Endometrium (tissue), 2 donors: Measurements from ENCODE around the gene NARS2.
A peak's percentile ranks its signal among the peaks of the same experiment; 100 is the strongest.
"Not testable (repeated sequence)": the region's sequence is repeated elsewhere in the genome, so short reads cannot be mapped to it uniquely, and the experiment has no call there.

Experiments
- FAIRE-seq: peaks from 2 replicates; lab custom pipeline; 2012; peaks lifted over from hg19 to GRCh38; lab: Jason Lieb, UNC
- donor health status: control.
- donor health status: control.

NARS2 gene, protein sequence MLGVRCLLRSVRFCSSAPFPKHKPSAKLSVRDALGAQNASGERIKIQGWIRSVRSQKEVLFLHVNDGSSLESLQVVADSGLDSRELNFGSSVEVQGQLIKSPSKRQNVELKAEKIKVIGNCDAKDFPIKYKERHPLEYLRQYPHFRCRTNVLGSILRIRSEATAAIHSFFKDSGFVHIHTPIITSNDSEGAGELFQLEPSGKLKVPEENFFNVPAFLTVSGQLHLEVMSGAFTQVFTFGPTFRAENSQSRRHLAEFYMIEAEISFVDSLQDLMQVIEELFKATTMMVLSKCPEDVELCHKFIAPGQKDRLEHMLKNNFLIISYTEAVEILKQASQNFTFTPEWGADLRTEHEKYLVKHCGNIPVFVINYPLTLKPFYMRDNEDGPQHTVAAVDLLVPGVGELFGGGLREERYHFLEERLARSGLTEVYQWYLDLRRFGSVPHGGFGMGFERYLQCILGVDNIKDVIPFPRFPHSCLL

DNA sequence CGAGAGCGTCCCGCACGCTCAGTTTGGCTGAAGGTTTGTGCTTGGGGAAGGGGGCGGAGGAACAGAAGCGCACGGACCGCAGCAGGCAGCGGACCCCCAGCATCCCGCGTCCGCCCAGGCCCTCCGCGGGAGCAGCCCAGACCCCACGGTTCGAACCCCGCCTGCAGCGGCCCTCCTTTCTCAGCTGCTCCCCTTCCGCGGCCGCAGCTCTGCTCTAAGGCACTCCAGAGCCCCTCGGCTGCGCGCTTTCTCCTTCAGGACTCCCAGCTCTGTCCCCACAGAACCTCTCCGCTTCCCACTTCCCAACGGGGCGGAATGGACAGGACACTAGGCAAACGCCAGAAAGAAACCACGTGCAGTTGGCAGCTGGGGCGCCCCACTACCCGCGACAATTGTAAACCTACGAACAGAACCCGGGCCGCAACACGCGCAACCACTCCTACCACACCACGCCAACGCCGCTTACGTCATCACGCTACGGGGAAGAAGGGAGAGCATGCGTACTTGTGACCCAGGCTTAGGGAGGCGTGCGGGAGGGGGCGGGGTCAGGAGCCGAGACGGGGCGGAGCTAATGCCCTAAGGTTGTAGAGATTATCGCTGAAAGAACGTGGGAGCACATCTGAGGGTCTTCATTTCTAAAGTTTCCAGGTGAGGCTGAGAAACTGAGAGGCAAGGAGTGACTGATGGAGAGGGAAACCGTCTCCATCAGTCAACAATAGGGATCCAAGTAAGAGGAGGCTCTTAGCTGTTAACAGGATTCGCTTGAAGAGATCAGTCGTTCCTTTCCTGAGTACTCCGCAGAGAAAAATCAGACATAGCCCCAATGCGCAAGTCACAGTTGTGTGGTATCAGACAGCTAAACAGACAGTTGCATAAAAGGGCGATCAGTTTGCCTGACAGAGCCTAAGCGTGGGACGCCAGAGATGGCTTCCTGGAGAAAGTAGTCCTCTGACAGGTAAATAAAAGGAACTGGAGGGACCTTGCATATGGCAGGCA is at the start of gene NARS2:
Gene NARS2, minus strand, starts transcription at position 479 of the 996 bp plus-strand sequence. Its CDS starts 376 bp downstream, at position 103.
- peak; percentile 50 for FAIRE-seq

DNA sequence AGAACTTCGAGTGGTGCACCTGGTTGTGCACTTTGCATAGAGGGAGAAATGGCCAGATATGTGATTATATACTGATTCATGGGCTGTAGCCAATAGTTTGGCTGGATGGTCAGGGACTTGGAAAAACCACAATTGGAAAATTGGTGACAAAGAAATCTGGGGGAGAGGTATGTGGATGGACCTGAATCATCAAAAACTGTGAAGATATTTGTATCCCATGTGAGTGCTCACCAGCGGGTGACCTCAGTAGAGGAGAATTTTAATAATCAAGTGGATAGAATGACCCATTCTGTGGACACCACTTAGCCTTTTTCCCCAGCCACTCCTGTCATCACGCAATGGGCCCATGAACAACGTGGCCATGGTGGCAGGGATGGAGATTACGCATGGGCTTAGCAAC is 48.0 kb upstream of the NARS2 start:
- FAIRE-seq = no peak

DNA sequence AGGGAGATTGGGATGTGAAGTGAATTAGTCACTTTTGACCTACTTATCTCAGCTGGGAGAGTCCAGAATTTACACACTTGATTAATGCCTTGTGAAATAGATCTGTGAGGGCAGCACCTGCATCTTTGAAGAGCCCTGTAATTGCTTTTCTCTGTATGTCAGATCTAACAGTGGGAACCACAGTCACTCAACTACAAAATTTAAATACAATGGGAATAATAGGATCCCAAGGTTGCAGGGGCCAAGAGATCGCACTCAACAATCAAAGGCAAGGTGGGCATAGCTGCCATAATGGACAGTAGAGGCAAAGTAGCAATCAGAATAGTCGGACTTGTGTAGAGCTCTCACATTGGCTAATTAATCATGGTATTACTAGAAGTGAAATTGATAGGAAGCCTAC is 45.5 kb upstream of the NARS2 start:
- FAIRE-seq = no peak

DNA sequence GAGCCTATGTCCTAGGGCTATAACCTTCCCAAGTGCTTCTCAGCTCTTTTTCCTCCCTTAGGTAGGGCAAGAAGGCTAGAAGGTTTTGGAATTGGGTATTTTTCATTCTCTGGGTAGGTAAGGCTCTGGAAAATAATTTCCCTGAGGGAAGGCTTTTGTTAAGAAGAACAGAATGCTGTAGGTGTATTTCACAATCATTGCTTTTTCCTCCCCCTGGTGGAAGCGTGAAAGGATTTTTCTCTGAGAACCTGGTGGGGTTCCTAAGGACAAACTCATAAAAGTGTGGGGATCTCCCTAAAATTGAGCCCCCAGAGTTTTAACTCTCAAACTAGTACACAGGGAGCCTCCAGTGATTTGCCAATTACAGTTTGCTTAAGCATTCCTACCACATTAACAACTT is 41.1 kb upstream of the NARS2 start:
- no peak for FAIRE-seq

DNA sequence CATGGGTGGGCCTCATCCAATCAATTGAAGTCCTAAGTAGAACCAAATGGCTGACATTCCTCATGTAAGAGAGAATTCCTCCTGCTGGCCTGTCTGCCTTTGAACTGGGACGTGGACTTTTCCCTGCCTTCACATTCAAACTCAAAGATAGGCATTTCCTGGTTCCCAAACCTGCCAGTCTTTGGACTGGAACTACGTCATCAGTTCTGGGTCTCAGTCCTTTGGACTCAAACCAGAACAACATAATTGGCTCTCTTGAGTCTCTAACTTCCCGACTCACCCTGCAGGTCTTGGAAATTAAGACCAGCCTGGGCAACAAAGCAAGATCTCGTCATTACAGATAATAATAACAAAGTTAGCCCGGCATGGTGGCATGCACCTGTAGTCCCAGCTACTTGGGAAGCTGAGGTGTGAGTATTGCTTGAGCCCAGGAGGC is 38.7 kb upstream of the NARS2 start:
- FAIRE-seq = no peak

DNA sequence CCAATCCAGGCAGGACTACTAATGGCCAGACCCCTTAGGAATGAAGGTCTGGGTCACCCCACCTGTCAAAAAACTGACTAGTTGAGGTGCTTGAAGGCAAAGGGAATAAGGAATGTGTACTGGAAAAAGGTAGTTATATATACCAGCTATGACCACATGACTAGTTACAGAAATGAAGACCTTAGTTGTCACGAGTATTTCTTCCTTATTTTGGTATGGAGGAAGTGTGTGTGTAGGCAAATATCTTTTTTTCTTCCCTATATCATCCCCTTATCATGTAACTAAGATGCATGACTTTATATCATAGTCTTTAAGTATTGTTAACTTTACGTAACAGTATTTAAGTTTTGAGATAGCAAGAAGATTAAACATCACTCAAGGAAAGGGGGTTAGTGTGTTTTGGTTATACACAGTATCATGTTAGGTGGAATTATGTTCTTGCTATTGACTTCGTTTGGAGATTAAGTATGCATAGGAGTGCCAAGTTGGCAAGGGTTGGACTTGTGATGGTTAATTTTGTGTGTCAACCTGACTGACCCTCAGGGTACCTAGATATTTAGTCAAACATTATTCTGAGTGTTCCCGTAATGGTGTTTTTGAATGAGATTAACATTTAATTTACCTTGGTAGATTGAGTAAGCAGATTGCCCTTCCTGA is 38.2 kb upstream of the NARS2 start:
- no peak for FAIRE-seq

DNA sequence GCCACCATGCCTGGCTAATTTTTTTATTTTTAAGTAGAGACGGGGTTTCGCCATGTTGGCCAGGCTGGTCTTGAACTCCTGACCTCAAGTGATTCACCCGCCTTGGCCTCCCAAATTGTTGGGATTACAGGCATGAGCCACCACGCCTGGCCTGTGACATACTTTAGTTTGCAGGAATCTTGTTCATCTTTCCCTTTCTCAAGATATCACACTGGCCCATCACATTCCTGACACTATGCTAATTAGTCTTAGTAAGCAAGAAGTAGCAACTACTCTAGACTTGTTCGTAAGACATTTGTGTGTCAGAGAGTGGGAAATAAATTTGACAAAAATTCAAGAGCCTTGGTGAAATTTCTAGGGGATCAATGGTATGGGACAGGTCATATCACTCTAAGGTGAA is 34.7 kb upstream of the NARS2 start:
- FAIRE-seq = not testable (repeated sequence)

DNA sequence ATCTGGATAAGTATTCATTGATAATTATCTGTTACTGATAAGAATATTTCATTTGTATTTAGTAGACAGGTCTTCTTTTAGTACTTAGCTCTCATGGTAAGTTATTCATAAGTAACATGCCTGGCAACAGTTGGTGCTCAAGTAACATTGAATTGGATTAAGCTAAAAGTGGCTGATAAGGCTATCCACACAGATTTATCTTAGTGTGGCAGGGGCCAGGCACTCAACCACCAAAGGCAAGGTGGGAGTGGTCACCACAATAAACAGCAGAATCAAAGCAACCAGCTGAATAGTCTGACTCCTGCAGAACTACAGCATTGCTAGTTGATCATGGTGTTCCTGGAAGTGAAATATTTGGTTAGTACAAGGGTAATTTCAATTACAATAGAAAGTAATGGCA is 33.0 kb upstream of the NARS2 start:
- FAIRE-seq = no peak

DNA sequence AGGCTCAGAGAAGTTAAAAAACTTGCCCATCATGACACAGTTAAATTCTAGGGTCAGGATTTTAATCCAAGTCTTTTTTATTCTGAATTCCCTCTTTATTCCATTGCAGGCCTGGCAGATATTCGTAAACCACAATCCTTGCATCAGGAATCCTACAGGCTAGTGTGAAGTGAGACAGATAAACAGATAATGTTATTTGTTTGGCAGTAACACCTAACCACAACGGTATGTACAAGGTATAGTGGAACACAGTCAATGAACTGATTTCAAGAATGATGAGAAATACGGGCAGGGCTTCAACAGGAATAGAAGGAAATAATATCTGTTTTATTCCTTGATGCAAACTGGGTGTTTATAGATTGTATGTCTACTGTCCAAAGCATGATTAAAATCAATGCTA is 32.0 kb upstream of the NARS2 start:
- no peak for FAIRE-seq

DNA sequence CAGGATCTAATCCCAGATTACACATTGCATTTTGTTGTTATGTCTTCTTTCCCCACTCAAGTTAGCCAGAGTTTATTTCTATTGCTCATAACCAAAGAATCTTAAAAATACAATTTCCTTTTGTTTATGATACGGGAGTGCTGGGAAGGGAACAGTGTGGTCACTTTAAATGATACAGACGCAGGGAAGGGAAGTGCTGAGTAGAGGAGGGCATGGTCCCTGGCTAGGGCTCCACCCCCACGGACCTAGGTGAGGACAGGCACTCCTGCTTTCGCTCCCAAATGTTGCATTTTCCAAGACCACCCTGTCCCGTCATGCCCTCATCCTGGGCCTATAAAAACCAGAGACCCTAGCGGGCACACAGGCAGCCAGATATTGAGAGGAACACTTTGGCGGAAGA is 30.6 kb upstream of the NARS2 start:
- no peak for FAIRE-seq

DNA sequence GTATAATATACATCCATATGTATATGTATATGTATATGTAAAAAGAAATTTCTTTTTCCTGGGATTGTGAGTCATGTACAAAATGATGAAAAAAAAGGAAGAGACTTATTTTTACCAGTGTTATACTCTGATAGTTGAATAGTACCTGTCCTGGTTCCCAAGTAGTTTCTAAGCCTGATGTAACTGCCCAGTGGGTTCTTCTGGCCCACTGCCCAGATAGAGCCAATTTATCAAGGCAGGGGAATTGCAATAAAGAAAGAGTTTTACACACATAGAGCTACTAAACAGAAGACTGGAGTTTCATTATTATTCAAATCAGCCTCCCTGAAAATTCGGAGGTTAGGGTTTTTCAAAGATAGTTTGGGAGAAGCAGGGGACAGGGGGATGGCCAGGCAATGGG is 29.1 kb upstream of the NARS2 start:
- no peak for FAIRE-seq

DNA sequence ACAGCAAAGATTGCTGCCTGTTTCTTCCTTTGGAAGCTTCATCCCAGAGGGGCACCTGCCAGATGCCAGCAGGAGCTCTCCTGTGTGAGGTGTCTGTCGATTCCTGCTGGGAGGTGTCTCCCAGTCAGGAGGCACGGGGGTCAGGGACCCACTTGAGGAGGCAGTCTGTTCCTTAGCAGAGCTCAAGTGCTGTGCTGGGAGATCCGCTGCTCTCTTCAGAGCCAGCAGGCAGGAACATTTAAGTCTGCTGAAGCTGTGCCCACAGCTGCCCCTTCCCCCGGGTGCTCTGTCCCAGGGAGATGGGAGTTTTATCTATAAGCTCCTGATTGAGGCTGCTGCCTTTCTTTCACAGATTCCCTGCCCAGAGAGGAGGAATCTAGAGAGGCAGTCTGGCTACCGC is 28.1 kb upstream of the NARS2 start:
- not testable (repeated sequence) for FAIRE-seq

DNA sequence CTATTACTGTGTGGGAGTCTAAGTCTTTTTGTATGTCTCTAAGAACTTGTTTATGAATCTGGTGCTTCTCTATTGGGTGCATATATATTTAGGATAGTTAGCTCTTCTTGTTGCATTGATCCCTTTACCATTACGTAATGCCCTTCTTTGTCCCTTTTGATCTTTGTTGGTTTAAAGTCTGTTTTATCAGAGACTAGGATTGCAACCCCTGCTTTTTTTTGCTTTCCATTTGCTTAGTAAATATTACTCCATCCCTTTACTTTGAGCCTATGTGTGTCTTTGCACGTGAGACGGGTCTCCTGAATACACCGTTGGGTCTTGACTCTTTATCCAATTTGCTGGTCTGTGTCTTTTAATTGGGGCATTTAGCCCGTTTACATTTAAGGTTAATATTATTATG is 26.4 kb upstream of the NARS2 start:
- FAIRE-seq = not testable (repeated sequence)

DNA sequence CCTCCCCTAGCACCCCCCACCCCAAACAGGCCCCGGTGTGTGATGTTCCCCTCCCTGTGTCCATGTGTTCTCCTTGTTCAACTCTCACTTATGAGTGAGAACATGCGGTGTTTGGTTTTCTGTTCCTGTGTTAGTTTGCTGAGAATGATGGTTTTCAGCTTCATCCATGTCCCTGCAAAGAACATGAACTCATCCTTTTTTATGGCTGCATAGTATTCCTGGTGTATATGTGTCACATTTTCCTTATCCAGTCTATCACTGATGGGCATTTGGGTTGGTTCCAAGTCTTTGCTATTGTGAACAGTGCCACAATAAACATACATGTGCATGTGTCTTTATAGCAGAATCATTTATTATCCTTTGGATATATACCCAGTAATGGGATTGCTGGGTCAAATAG is 22.9 kb upstream of the NARS2 start:
- FAIRE-seq = not testable (repeated sequence)

DNA sequence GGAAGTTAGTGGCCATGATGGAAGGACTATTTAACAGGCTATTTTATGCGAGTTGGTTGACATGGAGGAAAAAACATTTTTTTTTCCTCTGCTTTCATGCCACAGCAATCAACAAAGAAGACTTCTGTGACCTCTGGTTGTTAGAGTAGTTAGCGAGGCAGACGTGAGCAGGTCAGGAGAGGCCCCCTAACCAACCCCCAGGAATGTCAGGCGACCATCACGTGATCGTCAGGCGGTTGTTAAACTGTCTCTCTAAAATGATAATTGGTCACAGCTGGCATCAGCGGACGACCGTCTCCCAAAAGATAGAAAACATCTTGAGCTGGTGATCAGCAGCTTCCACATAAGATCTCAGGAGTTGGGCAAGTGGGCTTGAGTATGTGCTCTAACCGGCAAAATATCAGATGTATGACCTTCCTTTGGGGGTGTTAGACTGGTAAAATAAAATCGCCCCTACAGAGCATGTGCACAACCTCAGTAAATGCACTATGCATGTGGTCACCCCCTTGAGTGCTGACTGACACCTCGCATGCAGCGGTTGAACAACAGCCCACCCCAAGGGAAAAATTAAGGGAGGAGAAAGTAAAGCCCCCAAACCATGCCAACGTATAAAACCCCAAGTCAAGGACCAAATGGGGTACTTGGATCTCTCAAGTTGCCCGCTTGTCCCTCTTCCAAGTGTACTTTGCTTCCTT is 20.9 kb upstream of the NARS2 start:
- FAIRE-seq = no peak

DNA sequence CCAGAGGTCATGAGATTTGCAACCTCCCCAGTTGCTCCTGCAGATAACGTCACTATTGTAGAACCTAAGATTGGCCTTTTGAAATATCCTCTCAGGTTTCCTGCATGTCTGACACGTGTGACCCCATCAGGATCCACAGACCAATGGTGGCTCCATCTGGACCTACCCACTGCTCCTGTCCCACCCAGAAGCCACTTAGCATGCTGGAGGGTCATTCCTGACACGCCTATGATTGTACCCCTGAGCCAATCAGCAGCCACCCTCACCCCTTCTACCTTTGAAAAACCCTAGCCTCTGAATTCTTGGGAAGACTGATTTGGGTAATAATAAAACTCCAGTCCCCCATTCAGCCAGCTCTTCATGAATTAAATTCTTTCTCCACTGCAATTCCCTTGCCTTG is 20.1 kb upstream of the NARS2 start:
- FAIRE-seq = no peak

DNA sequence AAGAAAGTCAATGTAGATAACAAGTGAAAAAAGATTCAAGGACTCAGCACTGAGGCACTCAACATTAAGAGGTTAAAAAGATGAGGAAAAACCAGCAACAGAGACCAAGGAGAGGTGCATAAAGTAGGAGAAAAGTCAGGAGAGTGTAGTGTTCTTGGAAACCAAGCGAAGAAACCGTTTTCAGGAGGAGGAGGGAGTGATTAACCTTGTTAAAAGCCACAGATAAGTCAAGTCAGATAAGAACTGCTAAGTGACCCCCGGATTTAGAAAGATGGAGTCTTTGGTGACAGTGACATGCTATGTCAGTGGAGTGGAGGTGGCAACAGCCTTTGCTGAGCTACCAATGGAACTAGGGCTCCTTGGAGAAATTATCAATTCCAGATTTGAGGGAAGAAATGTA is 13.9 kb upstream of the NARS2 start:
- FAIRE-seq = no peak

DNA sequence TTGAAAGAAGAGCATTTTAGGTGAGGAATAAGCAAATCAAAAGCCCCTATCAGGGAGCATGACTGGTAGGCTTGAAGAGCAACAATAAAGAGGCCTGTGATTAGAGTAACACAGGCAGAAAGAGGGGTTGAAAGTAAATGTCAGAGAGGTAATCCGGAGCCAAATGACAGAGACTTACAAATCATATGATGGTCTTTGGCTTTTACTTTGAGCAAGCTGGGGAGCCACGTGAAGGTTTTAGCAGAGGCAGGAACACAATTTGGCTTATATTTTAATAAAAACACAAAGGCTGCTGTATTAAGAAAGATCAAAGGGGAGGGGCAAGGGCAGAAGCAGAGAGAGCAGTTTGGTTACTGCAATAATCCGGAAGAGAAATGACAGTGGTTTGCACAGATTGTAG is 12.8 kb upstream of the NARS2 start:
- FAIRE-seq = no peak

DNA sequence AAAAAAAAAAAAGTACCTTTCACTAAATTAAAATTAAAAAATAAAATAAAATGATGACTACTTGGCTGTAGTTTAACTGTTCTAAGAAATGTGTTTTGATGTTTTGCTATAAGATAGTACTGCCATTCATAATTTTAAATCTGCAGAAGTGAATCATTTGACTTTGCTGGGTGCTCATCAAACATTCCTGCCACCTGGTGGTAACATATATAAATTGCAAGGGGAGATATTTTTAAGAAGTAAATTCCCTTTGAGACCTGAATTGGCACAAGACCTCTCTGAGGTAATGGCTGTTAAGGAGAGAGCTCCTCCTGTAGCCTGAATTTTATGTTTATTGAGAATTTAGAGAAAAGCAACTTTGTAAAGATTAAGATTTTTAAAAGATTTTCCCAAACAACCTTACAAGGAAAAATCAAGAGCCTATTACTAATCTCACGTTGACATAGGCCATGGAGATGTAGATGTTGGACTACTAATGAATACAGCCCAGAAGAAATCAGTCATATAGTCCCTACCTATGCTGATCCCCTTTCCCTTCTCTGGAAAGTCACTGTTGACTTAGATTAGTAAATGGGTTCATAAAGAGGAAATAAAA is 11.9 kb upstream of the NARS2 start:
- no peak for FAIRE-seq

DNA sequence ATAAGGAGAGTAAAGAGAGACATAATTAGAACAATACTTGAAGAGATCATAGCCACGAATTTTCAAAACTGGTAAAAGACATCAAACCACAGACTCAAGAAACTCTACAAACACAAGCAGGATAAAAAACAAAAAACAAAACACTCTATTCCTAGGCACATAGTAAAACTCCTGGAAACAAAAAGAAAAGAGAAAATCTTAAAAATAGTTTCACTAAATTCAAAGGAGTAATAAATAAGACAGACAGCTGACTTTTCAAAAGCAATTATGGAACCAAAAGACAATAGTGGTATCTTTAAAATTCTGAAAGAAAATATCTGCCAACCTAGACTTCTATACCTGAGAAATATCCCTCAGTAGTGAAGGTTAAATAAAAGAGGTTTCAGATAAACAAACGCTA is 9.2 kb upstream of the NARS2 start:
- no peak for FAIRE-seq

DNA sequence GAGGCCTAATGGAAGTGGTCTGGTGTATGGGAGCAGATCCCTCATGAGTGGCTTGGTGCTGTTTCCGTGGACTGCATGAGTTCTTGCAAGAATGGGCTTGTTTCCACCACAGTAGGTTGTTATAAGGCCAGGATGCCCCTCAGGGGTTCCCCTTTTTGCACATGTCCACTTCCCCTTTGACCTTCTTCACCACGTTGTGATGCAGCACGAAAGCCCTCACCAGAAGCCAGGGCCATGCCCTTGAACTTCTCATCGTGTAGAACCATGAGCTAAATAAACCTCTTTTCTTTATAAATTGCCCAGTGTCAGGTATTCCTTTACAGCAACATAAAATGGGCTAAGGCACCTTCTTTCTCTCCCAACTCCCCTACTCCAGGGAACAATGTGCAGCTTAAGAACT is 2.8 kb upstream of the NARS2 start:
- FAIRE-seq = no peak
